Body of pancreas (tissue), 4 donors: ENCODE data around the gene FBXO11. TPM values are rescaled to one million over a fixed set of nuclear protein-coding genes. Genes with fewer than 3 reads are reported as not detected.

Source experiments
- ATAC-seq: fragments of 150-250 bp; one replicate; pipeline ENCODE4 v1.9.1; 2016
- DNase-seq, 4 donors: peaks; one replicate each; pipeline ENCODE4 v3.0.0-alpha.2; 2019
- H3K27ac ChIP-seq, 4 donors: fragments of 200-600 bp; sonication (generic); 1 replicate in 3 of 4; 2 replicates in 1 of 4; pipeline versions ENCODE4 v1.5.1 to v1.6.1; 2016 to 2019; ENCODE audit warnings: mild to moderate bottlenecking in 1 of 4, mixed read lengths in 1 of 4, moderate library complexity in 1 of 4
- H3K27me3 ChIP-seq, 2 donors: fragments of 200-600 bp; sonication (generic); one replicate each; pipeline ENCODE4 v1.6.0; 2016; ENCODE audit warnings: mild to moderate bottlenecking in 1 of 2
- H3K36me3 ChIP-seq, 2 donors: fragments of 200-600 bp; sonication (generic); replicated peaks in 1 of 2; 2 replicates each; pipeline ENCODE4 v1.5.1; 2016; ENCODE audit warnings: low read depth in 2 of 2; ENCODE audit not compliant: insufficient read depth in 1 of 2
- H3K4me1 ChIP-seq: fragments of 200-600 bp; sonication (generic); one replicate; pipeline ENCODE4 v1.6.0; 2016
- H3K4me3 ChIP-seq, 2 donors: fragments of 200-600 bp; sonication (generic); 1 replicate in 1 of 2; 2 replicates in 1 of 2; pipeline ENCODE4 v1.5.1; 2016 to 2019
- H3K9me3 ChIP-seq, 3 donors: fragments of 200-600 bp; sonication (generic); 1 replicate in 2 of 3; 2 replicates in 1 of 3; pipeline ENCODE4 v1.5.1; 2016
- POLR2A ChIP-seq, 3 donors: fragments of 450-650 bp; IDR thresholded peaks; one replicate each; pipeline ENCODE4 v1.6.1; 2016; ENCODE audit warnings: antibody characterized with exemption in 3 of 3, mild to moderate bottlenecking in 2 of 3
- WGBS, 2 donors: methylation state at CpG; one replicate each; pipeline ENCODE4 v1.1.5; 2017; 5-methylcytosine and 5-hydroxymethylcytosine counted together
- intact Hi-C: fragments of 100-400 bp; cut with DNase I; formaldehyde crosslinking; loops from one replicate; pipeline ENCODE4 v1.15.1; 2023
- total RNA-seq, 2 donors: library from RNA; depleted of rRNA; stranded (reverse); fragments of >200 nt; gene quantifications; one replicate each; pipeline ENCODE4 v1.1.0, GENCODE V29; 2016
- TF ChIP-seq, protein P1 (sequence below), 7 experiments: fragments of 450-650 bp in 4 of 7; fragments of 200-600 bp in 3 of 7; sonication (generic) in 3 of 7; IDR thresholded peaks; one replicate each; pipeline ENCODE4 v1.5.1; 2016 to 2019; ENCODE audit warnings: antibody characterized with exemption in 7 of 7

FBXO11 gene
- total RNA-seq, 2 donors from 2014 or later: 25.1 to 41.0 TPM

DNA sequence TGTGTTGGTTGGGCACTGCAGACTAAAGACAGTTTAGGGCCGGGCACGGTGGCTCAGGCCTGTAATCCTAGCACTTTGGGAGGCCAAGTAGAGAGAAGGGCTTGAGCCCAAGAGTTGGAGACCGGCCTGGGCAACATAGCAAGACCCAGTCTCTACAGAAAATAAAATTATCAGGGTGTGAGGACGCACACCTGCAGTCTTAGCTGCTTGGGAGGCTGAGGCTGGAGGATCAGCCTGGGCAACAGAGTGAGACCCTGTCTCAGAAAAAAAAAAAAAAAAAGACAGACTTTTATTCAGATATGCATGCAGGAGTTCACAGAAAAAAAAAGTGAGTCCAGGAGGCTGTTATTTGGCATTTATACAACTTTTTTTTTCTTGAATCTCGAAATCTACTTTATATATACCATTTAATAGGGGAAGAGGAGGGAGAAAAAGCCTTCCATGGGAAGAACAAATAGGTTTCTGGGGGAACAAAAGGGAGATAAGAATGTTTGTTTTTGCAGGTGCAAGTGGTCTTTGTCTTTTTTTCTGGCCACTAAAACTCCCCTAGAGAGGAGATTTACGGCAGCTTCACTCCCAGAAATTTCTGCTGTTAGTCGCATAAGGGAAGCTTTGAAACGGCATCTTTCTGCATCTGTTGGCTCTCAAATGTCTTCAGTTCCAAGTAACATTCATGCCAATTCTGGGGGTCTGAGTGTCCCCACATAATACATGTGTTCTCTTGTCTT, 127.4 kb downstream of the FBXO11 start:
- 88 to 92% methylated on average over 8 of the region's 8 CpGs for WGBS, 2 donors
- Histone ChIP-seq H3K4me1 (peaks cover 24% of the 10 kb centered on the region), H3K9me3 (no peaks in the 10 kb centered on the region), H3K4me3 (no peak overlapping the region), H3K27ac (peak overlapping the region in 1 of 4 donors; percentile 61), H3K36me3 (no peaks in the 10 kb centered on the region), H3K27me3 (no peaks in the 10 kb centered on the region)
- no peak for DNase-seq
- intact Hi-C loops: no loop called here
- ATAC-seq: no peak
- TF ChIP-seq, protein P1, sequence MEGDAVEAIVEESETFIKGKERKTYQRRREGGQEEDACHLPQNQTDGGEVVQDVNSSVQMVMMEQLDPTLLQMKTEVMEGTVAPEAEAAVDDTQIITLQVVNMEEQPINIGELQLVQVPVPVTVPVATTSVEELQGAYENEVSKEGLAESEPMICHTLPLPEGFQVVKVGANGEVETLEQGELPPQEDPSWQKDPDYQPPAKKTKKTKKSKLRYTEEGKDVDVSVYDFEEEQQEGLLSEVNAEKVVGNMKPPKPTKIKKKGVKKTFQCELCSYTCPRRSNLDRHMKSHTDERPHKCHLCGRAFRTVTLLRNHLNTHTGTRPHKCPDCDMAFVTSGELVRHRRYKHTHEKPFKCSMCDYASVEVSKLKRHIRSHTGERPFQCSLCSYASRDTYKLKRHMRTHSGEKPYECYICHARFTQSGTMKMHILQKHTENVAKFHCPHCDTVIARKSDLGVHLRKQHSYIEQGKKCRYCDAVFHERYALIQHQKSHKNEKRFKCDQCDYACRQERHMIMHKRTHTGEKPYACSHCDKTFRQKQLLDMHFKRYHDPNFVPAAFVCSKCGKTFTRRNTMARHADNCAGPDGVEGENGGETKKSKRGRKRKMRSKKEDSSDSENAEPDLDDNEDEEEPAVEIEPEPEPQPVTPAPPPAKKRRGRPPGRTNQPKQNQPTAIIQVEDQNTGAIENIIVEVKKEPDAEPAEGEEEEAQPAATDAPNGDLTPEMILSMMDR (IDR thresholded peaks at IDR 0.05): no peak
- TF ChIP-seq POLR2A (IDR thresholded peaks at IDR 0.05): no peak

DNA sequence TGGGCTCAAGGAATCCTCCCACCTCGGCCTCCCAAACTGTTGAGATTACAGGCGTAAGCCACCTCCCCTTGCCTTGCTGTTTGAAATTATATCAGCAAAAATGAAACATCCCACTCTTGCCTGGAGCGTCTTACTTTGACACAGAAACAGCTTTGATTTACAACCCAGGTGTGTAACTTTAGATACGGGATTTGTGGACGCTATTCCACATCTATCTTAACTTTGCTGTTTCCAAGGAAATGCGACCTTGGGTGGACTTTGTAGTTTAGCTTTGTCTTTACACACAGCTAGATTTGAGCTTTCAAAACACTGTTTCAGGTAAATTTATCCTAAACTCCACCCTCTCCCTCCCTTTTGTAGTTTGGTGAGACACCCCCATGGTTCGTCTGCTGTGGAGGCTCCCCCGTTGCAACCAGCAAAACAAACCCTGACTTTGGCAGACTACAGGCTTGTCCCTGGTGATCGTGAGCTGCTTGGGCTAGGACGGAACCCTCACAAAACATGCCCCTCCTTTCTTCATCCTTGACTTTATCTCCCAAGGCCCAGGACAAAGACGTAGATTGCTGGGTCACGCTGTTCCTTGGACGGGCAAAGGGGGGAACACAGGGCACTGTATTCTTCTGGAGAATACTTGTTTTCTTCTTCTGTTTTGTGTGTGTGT, 128.9 kb downstream of the FBXO11 start:
- Histone ChIP-seq H3K36me3 (no peaks in the 10 kb centered on the region), H3K4me1 (peaks cover 24% of the 10 kb centered on the region), H3K27ac (peak overlapping the region in 3 of 4 donors; percentile 36 to 61 (median 48)), H3K4me3 (no peak overlapping the region), H3K9me3 (no peaks in the 10 kb centered on the region), H3K27me3 (no peaks in the 10 kb centered on the region)
- WGBS, 2 donors: 36 to 40% methylated on average over 13 of the region's 13 CpGs
- DNase-seq (peak; percentile 17 to 65 (median 37)), ATAC-seq (peak; percentile 70)
- no peak for TF ChIP-seq POLR2A (IDR thresholded peaks at IDR 0.05)
- TF ChIP-seq, protein P1 (IDR thresholded peaks at IDR 0.05): no peak
- intact Hi-C loops: no loop called here

DNA sequence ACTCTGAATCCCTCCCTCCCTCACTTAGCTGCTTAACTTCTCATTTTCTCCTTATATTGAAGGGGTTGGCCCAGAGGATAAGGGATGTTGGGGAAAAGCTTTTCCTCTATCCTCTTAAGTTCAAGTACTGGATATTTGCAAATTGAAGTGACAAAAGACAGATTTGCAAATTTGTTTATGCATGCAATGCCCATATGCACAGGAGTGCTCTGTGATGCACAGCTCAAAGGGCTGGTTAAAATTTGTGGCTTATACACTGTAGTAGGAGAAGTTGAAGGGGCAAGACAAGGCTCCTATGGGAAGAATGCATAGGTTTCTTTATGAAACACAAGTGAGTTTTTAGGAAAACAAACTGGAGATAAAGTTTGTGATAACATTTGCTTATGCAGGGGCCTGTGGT, 131.7 kb downstream of the FBXO11 start:
- intact Hi-C loops: no loop called here
- Histone ChIP-seq H3K4me3 (no peak overlapping the region), H3K27me3 (no peaks in the 10 kb centered on the region), H3K9me3 (no peaks in the 10 kb centered on the region), H3K27ac (no peak overlapping the region), H3K4me1 (peaks cover 18% of the 10 kb centered on the region), H3K36me3 (no peaks in the 10 kb centered on the region)
- no peak for TF ChIP-seq POLR2A (IDR thresholded peaks at IDR 0.05)
- TF ChIP-seq, protein P1 (IDR thresholded peaks at IDR 0.05): no peak
- ATAC-seq (no peak), DNase-seq (no peak)

DNA sequence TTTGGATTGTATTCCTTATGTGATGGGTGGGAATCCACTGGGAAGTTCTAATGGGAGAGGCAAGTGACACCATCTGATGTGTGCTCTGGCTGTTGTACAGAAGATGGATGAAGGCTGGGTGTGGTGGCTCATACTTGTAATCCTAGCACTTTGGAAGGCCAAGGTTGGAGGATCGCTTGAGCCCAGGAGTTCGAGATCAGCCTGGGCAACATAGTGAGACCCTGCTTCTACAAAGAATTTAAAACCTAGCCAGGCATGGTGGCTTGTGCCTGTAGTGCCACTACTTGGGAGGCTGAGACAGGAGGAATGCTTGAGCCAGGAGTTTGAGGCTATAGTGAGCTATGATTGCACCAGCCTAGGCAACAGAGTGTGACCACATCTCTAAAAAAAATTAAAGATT, 134.0 kb downstream of the FBXO11 start:
- no peak for DNase-seq
- Histone ChIP-seq H3K36me3 (no peaks in the 10 kb centered on the region), H3K4me3 (no peak overlapping the region), H3K27me3 (no peaks in the 10 kb centered on the region), H3K9me3 (no peaks in the 10 kb centered on the region), H3K27ac (no peak overlapping the region), H3K4me1 (peaks cover 13% of the 10 kb centered on the region)
- ATAC-seq: no peak
- WGBS, 2 donors: 94 to 97% methylated on average over 2 of the region's 2 CpGs
- intact Hi-C loops: no loop called here
- TF ChIP-seq POLR2A (IDR thresholded peaks at IDR 0.05): no peak
- TF ChIP-seq, protein P1 (IDR thresholded peaks at IDR 0.05): no peak
